GM18526 (cell line): ENCODE results near the gene FBXL19.

Source experiments
- POLR2A ChIP-seq: IDR thresholded peaks from 3 replicates; pipeline ENCODE4 v1.6.1; 2011; ENCODE audit not compliant: insufficient read length; ENCODE audit errors: extremely low read depth

FBXL19 gene

GRCh38 chr16:30923554-30924075 lies at the start of gene FBXL19:
Gene FBXL19 (plus strand): TSS chr16:30923572. CDS start chr16:30925755, 2,183 bp downstream.
- TF ChIP-seq POLR2A = peak; percentile 34

- TF ChIP-seq POLR2A = no peak
Observed at GRCh38 chr16:30874244-30874820, 49.0 kb upstream of the FBXL19 start.

GRCh38 chr16:30874821-30875717 lies 48.3 kb upstream of the FBXL19 start:
- peak; percentile 97 for TF ChIP-seq POLR2A

- TF ChIP-seq POLR2A = peak; percentile 35
Observed at GRCh38 chr16:30875871-30876801, 47.2 kb upstream of the FBXL19 start.

GRCh38 chr16:30876867-30877266 lies 46.5 kb upstream of the FBXL19 start:
- no peak for TF ChIP-seq POLR2A

GRCh38 chr16:30882429-30883310 lies 40.7 kb upstream of the FBXL19 start:
- TF ChIP-seq POLR2A = no peak

GRCh38 chr16:30884760-30885159 lies 38.6 kb upstream of the FBXL19 start:
- no peak for TF ChIP-seq POLR2A

GRCh38 chr16:30885196-30885595 lies 38.2 kb upstream of the FBXL19 start:
- TF ChIP-seq POLR2A = no peak

GRCh38 chr16:30886145-30886544 lies 37.2 kb upstream of the FBXL19 start:
- no peak for TF ChIP-seq POLR2A

GRCh38 chr16:30887927-30888326 lies 35.4 kb upstream of the FBXL19 start:
- TF ChIP-seq POLR2A = no peak

GRCh38 chr16:30888856-30889499 lies 34.4 kb upstream of the FBXL19 start:
- no peak for TF ChIP-seq POLR2A

GRCh38 chr16:30889721-30890120 lies 33.7 kb upstream of the FBXL19 start:
- TF ChIP-seq POLR2A = no peak

- no peak for TF ChIP-seq POLR2A
Observed at GRCh38 chr16:30892670-30893416, 30.5 kb upstream of the FBXL19 start.
